ENCODE results near the gene PBX4. TPM values are rescaled to one million over a fixed set of nuclear protein-coding genes. Genes with fewer than 3 reads are reported as not detected.

The PBX4 gene
- total RNA-seq, 1 experiment from 2014 or later, result 8.3 TPM

GRCh38 chr19:19515642-19516519 lies 102.6 kb downstream of the PBX4 start, which contains the start of gene NDUFA13:
NDUFA13 (plus strand) TSS chr19:19516225; CDS start chr19:19516239, 14 bp downstream.
- in situ Hi-C loops (cut with HindIII; ENCODE audit: low pct_unique_long_range_greater_than_20kb, low sequenced_read_pairs) (no loop called here), intact Hi-C loops (cut with micrococcal nuclease; ENCODE audit: unreplicated experiment) (no loop called here)
- CTCF ChIA-PET, result no interaction called here
- 0 out of 2 replicates have a peak, but pooled peaks cover 2% of the 10 kb centered on the region for H3K36me3 ChIP-seq (ENCODE audit: control insufficient read depth, insufficient read depth, low read length)
- H3K9me3 ChIP-seq (ENCODE audit: control insufficient read depth, insufficient read depth, low read depth, low read length), result no peaks in the 10 kb centered on the region
- DNase-seq (ENCODE audit: low read depth, low spot score) (no peak), ATAC-seq (peak; percentile 96)
- H3K27me3 ChIP-seq (ENCODE audit: control insufficient read depth, insufficient read depth, low read length), result no peaks in the 10 kb centered on the region
- POLR2A ChIA-PET, result no interaction called here
- H3K4me3 ChIP-seq (ENCODE audit: low read depth in 2 of 2, low read length in 2 of 2), result peak within 1 kb of the TSS; percentile 73 to 80
- peak within 1 kb of the TSS; percentile 84 for H3K27ac ChIP-seq (ENCODE audit: low read length)
- no peaks in the 10 kb centered on the region for H3K4me1 ChIP-seq (ENCODE audit: control insufficient read depth, insufficient read depth, low read length)
- BruUV-seq (replicated peaks), result TSS peak; percentile 96
- TF ChIP-seq TCF7L2 (IDR thresholded peaks at IDR 0.05; ENCODE audit: low read depth, low read length) (peak; percentile 52; the same call in 1 of the 2 replicates), SIN3A (IDR thresholded peaks at IDR 0.05; ENCODE audit: borderline replicate concordance, insufficient read depth, low read depth, low read length) (peak; percentile 78; the same call in 1 of the 2 replicates), CTCF (IDR thresholded peaks at IDR 0.05) (no peak), POLR2AphosphoS5 (IDR thresholded peaks at IDR 0.05; ENCODE audit: low read depth, low read length) (peak; percentile 89)
- TF ChIP-seq, protein P1, sequence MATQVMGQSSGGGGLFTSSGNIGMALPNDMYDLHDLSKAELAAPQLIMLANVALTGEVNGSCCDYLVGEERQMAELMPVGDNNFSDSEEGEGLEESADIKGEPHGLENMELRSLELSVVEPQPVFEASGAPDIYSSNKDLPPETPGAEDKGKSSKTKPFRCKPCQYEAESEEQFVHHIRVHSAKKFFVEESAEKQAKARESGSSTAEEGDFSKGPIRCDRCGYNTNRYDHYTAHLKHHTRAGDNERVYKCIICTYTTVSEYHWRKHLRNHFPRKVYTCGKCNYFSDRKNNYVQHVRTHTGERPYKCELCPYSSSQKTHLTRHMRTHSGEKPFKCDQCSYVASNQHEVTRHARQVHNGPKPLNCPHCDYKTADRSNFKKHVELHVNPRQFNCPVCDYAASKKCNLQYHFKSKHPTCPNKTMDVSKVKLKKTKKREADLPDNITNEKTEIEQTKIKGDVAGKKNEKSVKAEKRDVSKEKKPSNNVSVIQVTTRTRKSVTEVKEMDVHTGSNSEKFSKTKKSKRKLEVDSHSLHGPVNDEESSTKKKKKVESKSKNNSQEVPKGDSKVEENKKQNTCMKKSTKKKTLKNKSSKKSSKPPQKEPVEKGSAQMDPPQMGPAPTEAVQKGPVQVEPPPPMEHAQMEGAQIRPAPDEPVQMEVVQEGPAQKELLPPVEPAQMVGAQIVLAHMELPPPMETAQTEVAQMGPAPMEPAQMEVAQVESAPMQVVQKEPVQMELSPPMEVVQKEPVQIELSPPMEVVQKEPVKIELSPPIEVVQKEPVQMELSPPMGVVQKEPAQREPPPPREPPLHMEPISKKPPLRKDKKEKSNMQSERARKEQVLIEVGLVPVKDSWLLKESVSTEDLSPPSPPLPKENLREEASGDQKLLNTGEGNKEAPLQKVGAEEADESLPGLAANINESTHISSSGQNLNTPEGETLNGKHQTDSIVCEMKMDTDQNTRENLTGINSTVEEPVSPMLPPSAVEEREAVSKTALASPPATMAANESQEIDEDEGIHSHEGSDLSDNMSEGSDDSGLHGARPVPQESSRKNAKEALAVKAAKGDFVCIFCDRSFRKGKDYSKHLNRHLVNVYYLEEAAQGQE (IDR thresholded peaks at IDR 0.05; ENCODE audit: insufficient read depth in 1 of 2, low read depth in 2 of 2, low read length in 1 of 2), result no peak

DNA sequence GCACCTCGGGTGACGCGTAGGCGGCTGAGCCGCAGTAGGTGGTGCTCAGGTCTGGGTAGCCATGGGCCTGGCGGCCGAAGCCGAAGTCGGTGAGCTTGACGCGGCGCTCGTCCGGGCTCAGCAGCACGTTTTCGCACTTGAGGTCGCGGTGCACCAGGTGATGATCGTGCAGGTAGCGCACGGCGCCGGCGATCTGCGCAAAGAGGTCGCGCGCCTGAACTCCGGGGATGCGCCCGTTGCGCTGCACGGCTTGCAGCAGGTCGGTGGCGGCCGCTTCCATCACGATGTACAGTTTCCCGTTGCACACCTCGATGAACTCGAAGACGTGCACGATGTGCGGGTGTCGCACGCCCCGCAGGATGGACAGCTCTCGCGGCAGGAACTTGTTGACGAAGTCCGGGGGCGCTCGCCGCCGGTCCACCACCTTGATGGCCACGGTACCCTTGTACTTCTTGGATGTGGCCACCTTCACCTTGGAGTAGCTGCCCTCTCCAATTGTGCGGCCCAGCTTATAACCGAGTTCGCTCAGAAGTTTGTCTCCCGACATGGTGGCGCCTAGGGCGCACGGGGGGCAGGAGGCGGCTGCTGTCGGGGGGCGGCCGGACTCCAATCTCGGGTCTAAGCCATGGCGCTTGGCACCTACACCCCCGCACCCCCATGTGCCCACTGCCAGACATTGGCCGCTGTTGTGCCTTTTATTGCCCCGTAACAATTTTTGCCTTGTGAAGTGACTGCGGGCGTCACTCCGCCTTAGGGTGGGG lies 103.4 kb downstream of the PBX4 start, which contains the start of gene TSSK6:
Gene TSSK6, minus strand, starts transcription at position 668 of the 761 bp plus-strand sequence. Its CDS starts 121 bp downstream, at position 547.
- H3K27me3 ChIP-seq (ENCODE audit: control insufficient read depth, insufficient read depth, low read length), result no peaks in the 10 kb centered on the region
- ATAC-seq (no peak), DNase-seq (ENCODE audit: low read depth, low spot score) (no peak)
- peak within 1 kb of the TSS; percentile 73 to 80 for H3K4me3 ChIP-seq (ENCODE audit: low read depth in 2 of 2, low read length in 2 of 2)
- in situ Hi-C loops (cut with HindIII; ENCODE audit: low pct_unique_long_range_greater_than_20kb, low sequenced_read_pairs), result no loop called here
- 0 out of 2 replicates have a peak, but pooled peaks cover 2% of the 10 kb centered on the region for H3K36me3 ChIP-seq (ENCODE audit: control insufficient read depth, insufficient read depth, low read length)
- peak within 1 kb of the TSS; percentile 84 for H3K27ac ChIP-seq (ENCODE audit: low read length)
- no peak for TF ChIP-seq TCF7L2 (IDR thresholded peaks at IDR 0.05; ENCODE audit: low read depth, low read length)
- no peaks in the 10 kb centered on the region for H3K9me3 ChIP-seq (ENCODE audit: control insufficient read depth, insufficient read depth, low read depth, low read length)
- intact Hi-C loops (cut with micrococcal nuclease; ENCODE audit: unreplicated experiment), result no loop called here
- no TSS peak for BruUV-seq (replicated peaks)
- POLR2A ChIA-PET, result no interaction called here
- no peaks in the 10 kb centered on the region for H3K4me1 ChIP-seq (ENCODE audit: control insufficient read depth, insufficient read depth, low read length)
- CTCF ChIA-PET, result no interaction called here

All from Panc1 (cell line).